GM21825 (cell line): ENCODE data around the gene LYPD3.
"Not testable (repeated sequence)": the region's sequence is repeated elsewhere in the genome, so short reads cannot be mapped to it uniquely, and the experiment has no call there.

Experiments used
- ATAC-seq: cut with Tn5 transposase; IDR thresholded peaks from one replicate; pipeline ENCODE4 v1.9.1; 2021; ENCODE audit warnings: mild to moderate bottlenecking, moderate library complexity; ENCODE audit not compliant: unreplicated experiment

The LYPD3 gene

DNA sequence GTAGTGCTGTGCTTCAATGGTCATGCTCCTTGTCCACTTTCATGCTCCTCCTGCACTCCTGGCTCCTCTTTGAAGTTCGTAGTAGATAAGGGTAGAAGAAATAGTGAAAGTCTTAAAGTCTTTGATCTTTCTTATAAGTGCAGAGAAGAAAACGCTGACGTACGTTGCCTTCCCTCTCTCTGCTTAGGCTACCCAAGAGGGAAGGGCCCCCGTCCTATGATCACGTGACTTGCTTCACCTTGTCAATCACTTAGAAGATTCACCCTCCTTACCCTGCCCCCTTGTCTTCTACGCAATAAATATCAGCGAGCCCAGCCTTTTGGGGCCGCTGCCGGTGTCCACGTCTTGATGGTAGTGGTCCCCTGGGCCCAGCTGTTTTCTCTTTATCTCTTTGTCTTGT, 28.1 kb downstream of the LYPD3 start:
- ATAC-seq: not testable (repeated sequence)

DNA sequence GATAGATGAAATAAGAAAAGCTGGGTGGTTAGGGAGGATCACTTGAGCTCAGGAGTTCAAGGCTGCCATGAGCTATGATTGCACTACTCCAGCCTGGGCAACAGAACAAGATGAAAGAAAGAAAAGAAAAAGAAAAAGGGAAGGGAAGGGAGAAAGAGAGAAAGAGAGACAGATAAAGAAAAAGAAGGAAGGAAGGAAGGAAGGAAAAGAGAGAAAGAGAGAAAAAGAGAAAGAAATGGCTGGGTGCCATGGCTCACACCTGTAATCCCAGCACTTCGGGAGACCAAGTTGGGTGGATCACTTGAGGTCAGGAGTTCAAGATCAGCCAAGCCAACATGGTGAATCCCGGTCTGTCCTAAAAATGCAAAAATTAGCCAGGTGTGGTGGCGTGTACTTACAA, 29.6 kb downstream of the LYPD3 start:
- ATAC-seq: no peak

DNA sequence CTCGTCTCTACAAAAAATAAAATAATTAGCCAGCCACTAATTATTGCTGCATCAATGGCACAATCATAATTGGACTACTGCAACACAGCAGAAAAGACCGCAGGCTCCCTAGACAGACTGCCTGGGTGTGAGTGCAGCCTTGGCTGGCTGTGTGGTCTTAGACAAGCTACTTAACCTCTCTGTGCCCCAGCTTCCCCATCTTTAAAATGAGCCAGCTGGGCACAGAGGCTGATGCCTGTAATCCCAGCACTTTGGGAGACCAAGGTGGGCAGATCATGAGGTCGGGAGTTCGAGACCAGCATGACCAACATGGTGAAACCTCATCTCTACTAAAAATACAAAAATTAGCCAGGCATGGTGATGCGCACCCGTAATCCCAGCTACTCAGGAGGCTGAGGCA, 31.7 kb downstream of the LYPD3 start:
- no peak for ATAC-seq

DNA sequence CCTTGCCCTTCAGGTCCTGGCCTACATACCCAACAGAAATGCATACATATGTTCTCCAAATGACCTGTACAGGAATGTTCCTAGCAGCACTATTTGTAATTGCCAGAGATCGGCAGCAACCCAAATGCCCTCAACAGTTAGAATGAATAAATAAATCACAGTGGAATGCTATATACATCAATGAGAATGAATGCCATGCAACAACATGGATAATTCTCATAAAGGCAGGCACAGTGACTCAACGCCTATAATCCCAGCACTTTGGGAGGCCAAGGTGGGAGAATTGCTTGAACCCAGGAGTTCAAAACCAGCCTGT, 32.1 kb downstream of the LYPD3 start:
- ATAC-seq: no peak

DNA sequence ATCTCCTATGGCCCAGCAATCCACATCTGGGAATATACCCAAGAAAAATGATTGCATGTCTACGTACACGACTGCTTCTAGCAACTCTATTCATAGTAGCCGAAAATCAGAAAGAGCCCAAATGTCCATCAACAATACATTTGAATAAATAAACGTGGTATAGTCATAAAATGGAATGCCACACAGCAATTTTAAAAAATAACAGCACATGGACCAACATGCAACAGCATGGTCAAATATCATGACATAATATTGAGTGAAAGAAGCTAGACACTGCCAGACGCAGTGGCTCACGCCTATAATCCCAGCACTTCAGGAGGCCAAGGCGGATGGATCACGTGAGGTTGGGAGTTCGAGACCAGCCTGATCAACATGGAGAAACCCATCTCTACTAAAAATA, 34.4 kb downstream of the LYPD3 start:
- ATAC-seq: no peak

DNA sequence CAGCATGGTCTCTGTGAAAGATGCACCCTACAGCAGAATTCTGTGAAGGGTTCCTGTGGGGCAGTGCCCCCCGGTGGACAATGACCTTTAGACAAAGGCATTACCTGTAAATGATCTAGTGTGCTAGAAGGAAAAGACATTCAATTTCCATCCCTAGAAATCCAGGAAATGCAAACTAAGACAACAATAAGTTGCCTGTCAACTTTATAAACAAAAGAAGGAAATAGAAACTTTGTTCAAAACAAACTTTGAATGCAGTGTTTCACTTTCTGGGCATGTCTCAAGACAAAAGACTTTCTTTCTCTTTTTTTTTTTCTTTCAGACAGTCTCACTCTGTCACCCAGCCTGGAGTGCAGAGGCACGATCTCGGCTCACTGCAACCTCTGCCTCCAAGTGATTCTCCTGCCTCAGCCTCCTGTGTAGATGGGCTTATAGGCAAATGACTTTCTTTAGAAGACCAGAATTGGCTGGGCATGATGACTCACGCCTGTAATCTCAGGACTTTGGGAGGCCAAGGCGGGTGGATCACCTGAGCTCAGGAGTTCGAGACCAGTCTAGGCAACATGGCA, 35.2 kb downstream of the LYPD3 start:
- ATAC-seq: no peak

DNA sequence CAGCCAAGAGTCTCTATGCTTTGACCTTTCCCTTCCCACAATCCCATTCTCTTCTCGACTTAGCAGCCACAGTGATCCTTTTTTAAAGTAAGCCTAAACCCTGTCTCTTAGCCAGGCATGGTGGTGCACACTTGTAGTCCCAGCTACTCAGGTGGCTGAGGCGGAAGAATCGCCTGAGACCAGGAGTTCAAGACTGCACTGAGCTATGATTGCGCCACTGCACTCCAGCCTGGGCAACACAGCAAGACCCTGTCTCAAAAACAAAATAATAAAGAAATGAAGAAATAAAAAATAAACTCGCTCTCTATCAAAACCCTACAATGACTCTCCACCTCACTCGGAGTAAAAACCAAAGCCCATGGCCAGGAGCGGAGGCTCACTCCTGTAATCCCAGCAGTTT, 36.0 kb downstream of the LYPD3 start:
- no peak for ATAC-seq

DNA sequence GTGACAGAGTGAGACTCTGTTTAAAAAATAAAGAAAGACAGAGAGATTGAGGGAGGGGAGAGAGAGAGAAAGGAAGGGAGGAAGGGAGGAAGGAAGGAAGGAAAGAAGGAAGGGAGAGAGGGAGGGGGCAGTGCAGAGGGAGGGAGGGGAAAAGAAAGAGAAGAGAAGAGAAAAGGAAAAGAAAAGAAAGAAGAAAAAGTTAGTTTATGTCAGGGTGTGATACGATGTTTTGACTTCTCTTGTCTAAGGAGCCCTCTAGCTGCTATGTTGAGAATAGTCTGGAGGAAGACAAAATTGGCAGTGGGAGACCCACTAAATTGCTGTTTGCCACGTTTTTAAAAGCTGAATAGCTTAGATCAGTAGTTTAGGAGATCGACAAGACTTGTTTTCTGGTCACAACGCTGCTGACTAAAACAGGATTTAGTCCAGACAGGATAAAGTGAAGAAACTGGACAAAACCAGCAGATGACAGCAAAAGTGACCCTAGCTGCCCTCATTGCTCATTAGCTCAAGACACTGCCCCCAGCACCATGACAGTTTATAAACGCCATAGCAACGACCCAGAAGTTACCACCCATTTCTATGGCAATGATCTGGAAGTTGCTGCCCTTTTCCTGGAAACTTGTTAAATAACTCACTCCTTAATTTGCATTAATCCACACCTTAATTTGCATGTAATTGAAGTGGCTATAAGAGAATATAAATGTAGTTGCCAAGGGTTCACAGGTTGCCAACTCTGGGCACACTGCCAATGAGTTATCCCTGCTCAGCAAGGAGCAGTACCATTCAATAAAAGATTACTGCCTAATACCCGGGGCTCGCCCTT, 39.6 kb downstream of the LYPD3 start:
- ATAC-seq: no peak

DNA sequence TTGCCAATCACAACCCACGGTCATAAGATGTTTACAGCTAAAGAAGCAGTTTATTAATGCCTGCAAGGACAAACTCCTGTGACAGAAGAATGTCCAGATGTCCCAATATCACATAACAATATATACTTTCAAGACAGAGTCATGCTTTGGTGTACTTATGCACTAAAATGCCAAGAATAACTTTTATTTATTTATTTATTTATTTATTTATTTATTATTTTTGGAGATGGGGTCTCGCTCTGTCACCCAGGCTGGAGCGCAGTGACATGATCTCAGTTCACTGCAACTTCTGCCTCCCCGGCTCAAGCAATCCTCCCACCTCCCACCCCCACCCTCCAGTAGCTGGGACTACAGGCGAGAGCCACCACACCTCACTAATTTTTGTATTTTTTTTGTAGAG, 41.6 kb downstream of the LYPD3 start:
- ATAC-seq: no peak

DNA sequence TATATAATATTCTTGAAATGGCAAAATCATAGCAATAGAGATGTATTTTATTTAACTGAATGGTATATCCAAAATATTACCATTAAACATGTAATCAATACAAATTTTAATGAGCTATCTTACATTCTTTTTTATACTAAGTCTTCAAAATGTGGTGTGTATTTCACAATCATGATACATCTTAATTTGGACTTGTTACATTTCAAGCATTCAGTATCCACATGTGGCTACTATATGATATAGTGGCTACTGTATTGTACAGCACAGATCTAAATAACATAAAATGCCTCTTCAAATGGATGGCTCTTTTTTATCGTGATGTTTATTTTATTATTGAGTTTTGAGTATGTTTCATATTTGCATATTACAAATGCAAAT, 42.7 kb downstream of the LYPD3 start:
- ATAC-seq: no peak

DNA sequence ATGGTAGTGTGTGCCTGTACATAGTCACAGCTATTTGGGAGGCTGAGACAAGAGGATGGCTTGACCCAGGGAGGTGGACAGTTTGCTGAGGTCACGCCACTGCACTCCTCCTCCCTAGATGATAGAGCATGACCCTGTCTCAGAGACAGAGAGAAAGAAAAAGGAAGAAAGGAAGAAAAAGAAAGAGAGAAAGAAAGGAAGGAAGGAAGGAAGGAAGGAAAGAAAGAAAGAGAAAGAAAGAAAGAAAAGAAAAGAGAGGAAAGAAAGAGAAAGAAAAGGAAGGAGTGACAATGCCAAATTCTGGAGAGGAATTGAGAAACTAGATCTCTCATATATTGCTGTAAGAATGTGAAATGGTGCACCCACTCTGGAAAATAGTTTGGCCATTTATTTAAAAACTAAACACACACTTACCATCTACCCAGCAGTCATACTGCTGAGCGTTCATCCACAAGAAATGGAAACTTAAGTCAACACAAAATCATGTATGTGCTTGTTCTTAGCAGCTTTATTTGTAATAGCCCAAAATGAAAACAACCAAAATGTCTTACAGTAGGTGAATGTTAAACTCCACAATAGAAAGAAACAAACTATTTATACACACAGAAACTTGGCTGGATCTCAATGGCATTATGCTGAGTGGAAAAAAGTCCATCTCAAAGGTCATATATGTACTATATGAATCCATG, 43.3 kb downstream of the LYPD3 start:
- no peak for ATAC-seq

DNA sequence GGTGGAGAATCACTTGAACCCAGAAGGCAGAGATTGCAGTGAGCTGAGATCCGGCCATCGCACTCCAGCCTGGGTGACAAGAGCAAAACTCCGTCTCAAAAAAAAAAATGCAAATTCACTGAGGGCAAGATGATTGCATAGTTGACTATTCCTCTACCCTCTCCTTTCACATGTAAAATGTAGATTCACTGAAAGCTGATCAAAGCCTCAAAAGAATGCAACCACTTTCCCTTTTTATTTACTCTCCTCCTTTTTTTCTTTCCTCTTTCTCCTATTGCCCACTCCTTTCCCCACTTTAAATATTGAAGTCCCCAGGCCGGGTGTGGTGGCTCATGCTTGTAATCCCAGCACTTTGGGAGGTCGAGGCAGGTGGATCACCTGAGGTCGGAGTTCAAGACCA, 44.5 kb downstream of the LYPD3 start:
- ATAC-seq: no peak

DNA sequence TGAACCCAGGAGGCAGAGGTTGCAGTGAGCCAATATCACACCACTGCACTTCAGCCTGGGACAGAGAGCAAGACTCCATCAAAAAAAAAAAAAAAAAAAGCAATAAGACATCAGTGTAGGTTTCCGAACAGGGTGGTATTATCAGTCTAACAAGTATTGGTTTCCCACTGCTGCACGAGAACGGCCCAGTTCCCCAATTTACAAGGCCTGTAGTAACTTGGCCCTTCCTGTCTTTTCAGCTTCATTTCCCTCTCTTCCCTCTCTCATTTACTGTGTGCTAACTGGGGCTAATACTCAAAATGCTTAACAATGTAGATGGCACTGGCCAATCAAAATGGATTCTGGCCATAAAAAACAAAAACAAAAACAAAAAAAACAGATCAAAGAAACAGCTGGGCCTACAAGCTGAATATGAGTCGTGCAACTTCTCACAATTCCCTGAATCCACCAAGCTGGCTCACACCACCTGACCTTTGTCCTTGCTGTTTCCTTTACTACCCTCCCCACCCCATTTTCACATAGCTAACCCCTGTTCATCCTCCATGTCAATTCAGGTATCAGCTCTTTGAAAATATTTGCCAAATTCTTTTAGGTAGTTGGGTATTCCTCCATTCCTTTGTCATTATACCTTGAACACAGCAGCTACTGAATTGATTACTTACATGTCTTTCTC, 48.3 kb downstream of the LYPD3 start:
- ATAC-seq: no peak

DNA sequence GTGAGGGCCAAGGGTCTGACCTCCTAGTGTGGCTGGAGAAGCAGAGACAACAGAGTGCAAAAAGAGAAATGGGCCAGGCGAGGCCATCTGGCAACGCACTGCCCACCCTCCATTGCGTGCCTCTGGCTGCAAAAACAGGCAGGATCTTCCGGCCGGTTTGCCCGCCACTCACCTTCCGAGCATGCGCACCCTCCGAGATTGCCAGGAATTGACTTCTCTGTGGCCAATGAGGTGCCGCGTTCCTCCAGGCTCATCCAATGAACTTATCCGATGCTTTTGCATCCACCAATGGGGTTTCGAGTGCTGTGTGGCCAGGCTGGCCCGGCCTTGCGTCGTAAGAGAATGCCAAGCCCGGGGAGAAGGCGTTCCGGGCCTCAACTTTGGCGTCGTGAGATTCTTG, 50.9 kb downstream of the LYPD3 start, which contains the start of gene TEX101:
Gene TEX101, plus strand, starts transcription at position 337 of the 400 bp plus-strand sequence. CDS start 1,030 bp downstream, outside the sequence.
- ATAC-seq: no peak

DNA sequence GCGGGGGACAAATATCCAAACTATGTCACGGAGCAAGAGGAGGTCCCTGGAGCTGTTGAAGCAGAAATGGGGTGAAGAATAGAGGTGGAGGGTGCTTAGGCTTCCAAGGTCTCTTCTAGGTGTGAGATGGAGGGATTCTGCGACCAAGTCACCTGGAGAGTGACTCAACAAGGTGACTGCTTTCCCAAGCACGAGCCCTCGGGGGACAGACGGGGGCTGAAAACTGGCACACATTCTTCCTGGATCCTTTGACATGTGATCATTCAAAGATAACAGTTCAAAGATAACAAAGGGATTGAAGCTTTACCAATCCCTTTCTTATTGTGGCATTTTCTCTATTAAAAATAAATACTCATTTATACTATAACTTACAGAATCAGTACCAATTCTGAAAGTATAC, 53.0 kb downstream of the LYPD3 start:
- ATAC-seq: no peak
